PC-9 (cell line): ENCODE measurements around the gene CENPP. TPM values are rescaled to one million over a fixed set of nuclear protein-coding genes. Genes with fewer than 3 reads are reported as not detected.

ENCODE experiments used
- BruUV-seq: library from RNA; stranded (reverse); fragments of 400-500 nt; replicated peaks from 2 replicates; lab custom pipeline; 2021; lab: Mats Ljungman, UMichigan
- CTCF ChIA-PET: fragments of 300-600 bp; sonication (Branson Sonifier 250); formaldehyde crosslinking; loops from one replicate; lab custom pipeline; 2022; ENCODE audit warnings: antibody characterized with exemption; lab: Charles Lee
- POLR2A ChIA-PET: fragments of 300-600 bp; sonication (Branson Sonifier 250); formaldehyde crosslinking; loops from one replicate; lab custom pipeline; 2022; ENCODE audit warnings: antibody characterized with exemption; ENCODE audit not compliant: unreplicated experiment; lab: Charles Lee
- DNase-seq, 2 experiments: peaks; one replicate each; pipeline versions ENCODE4 v3.0.0 to v3.0.0-alpha.2; 2015 to 2022; ENCODE audit warnings: mixed read lengths in 1 of 2
- H2AFZ ChIP-seq: fragments of 200-600 bp; sonication (generic); 2 replicates; pipeline ENCODE4 v1.8.1; 2017; ENCODE audit warnings: antibody characterized with exemption
- H3F3A ChIP-seq: fragments of 200-600 bp; sonication (generic); 2 replicates; pipeline ENCODE4 v1.8.1; 2017; ENCODE audit warnings: antibody characterized with exemption, mild to moderate bottlenecking, low read depth; ENCODE audit not compliant: insufficient read depth
- H3K27ac ChIP-seq: fragments of 200-600 bp; sonication (generic); 2 replicates; pipeline ENCODE4 v1.6.1; 2016; ENCODE audit warnings: mixed run types
- H3K27me3 ChIP-seq: fragments of 200-600 bp; sonication (generic); 2 replicates; pipeline ENCODE4 v1.6.1; 2016; ENCODE audit warnings: low read depth, mixed run types; ENCODE audit not compliant: insufficient read depth
- H3K36me3 ChIP-seq: fragments of 200-600 bp; sonication (generic); 2 replicates; pipeline ENCODE4 v1.6.1; 2016; ENCODE audit warnings: low read depth, mixed run types
- H3K4me1 ChIP-seq: fragments of 200-600 bp; sonication (generic); replicated peaks from 2 replicates; pipeline ENCODE4 v1.6.1; 2016; ENCODE audit warnings: mixed run types; ENCODE audit not compliant: insufficient read depth
- H3K4me2 ChIP-seq: fragments of 200-600 bp; sonication (generic); 2 replicates; pipeline ENCODE4 v1.6.1; 2017; ENCODE audit warnings: mixed run types
- H3K4me3 ChIP-seq: fragments of 200-600 bp; sonication (generic); 2 replicates; pipeline ENCODE4 v1.6.1; 2016; ENCODE audit warnings: mixed run types
- H3K79me2 ChIP-seq: fragments of 200-600 bp; sonication (generic); 2 replicates; pipeline ENCODE4 v1.6.1; 2017; ENCODE audit warnings: low read depth, mixed run types
- H3K9me2 ChIP-seq: fragments of 200-600 bp; sonication (generic); 2 replicates; pipeline ENCODE4 v1.8.1; 2017; ENCODE audit warnings: mild to moderate bottlenecking; ENCODE audit not compliant: insufficient read depth
- H3K9me3 ChIP-seq: fragments of 200-600 bp; sonication (generic); 2 replicates; pipeline ENCODE4 v1.8.1; 2016; ENCODE audit warnings: low read depth; ENCODE audit not compliant: insufficient read depth
- H4K20me1 ChIP-seq: fragments of 200-600 bp; sonication (generic); 2 replicates; pipeline ENCODE4 v1.8.1; 2017; ENCODE audit not compliant: insufficient read depth
- EZH2 ChIP-seq: fragments of 200-600 bp; sonication (generic); IDR thresholded peaks from 2 replicates; pipeline ENCODE4 v1.8.0; 2017; ENCODE audit warnings: antibody characterized with exemption, low read depth
- intact Hi-C: fragments of 100-400 bp; cut with micrococcal nuclease; formaldehyde crosslinking; loops from one replicate; pipeline ENCODE4 v1.10.0; 2022; ENCODE audit not compliant: unreplicated experiment
- total RNA-seq: library from RNA; stranded (reverse); gene quantifications from 2 replicates; pipeline ENCODE4 v1.2.3, GENCODE V29; 2021
- TF ChIP-seq, protein P1 (sequence below): fragments of 200-600 bp; sonication (generic); conservative IDR thresholded peaks from 2 replicates; pipeline ENCODE4 v1.6.1; 2017; ENCODE audit warnings: mixed run types, antibody characterized with exemption, mild to moderate bottlenecking, moderate library complexity

CENPP gene
- total RNA-seq, 1 experiment from 2014 or later: 10.0 TPM

DNA sequence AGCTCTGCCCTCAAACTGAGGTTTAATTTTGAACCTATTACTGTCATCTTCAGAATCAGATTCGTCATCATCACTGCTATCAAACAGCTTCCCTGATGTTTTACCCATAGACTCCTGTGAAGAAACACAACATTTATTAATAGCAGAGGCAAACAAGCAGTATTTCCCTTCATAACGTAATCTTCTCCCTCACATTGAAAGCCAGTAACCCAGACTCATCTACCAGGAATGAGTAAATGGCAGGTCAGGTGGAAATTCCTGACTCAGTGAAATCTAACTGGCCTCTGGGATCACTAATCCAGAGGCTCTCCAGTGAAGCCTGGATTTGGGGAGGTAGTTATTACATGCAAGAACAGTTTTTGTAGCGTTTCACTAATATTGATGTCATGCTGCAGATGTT is 15.2 kb upstream of the CENPP start:
- H3K4me2 ChIP-seq: no peak overlapping the region

DNA sequence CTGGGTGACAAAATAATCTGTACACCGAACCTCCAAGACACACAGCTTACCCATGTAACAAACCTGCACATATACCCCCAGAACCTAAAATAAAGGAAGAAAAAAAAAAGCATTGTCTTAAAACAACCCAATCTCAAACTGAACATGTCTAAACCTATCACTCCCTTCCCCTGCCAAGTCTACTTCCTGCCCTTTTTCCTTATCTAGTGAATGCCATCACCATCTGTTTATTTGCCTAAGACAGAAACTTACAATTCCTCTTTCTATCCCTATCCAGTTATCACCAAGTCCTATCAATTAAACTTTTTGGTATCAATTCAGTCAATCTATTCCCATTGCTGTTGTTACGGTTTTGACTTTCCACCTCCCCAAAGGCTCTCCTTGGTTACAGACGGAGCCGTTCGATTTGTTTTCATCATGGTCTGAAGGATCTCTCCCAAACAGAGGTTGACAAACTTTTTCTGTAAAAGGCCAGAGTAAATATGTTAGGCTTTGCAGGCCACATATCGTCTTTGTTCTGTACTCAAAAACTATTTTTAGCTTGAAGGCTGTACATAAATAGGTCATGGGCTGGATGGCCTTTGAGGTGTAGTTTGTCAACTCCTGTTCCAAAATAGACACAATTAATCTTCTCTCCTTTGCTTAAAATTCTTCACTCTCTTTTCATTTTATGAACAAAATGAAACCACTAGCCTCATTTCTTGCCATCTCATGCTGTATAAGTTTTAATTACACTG is 12.7 kb upstream of the CENPP start:
- Histone ChIP-seq H3K27me3 (no peaks in the 10 kb centered on the region), H3K9me2 (no peaks in the 10 kb centered on the region), H3K4me3 (no peak overlapping the region), H3K79me2 (no peaks in the 10 kb centered on the region), H3K4me2 (no peak overlapping the region), H3F3A (no peaks in the 10 kb centered on the region; the same call in 1 of the 2 replicates), H3K27ac (no peak overlapping the region), H4K20me1 (peaks cover 13% of the 10 kb centered on the region), H3K4me1 (no peaks in the 10 kb centered on the region), H3K9me3 (no peaks in the 10 kb centered on the region), H2AFZ (no peak overlapping the region), H3K36me3 (peaks cover 19% of the 10 kb centered on the region)
- no peak for DNase-seq
- ChIA-PET CTCF (no interaction called here), POLR2A (no interaction called here)
- no peak for TF ChIP-seq EZH2
- TF ChIP-seq, protein P1, sequence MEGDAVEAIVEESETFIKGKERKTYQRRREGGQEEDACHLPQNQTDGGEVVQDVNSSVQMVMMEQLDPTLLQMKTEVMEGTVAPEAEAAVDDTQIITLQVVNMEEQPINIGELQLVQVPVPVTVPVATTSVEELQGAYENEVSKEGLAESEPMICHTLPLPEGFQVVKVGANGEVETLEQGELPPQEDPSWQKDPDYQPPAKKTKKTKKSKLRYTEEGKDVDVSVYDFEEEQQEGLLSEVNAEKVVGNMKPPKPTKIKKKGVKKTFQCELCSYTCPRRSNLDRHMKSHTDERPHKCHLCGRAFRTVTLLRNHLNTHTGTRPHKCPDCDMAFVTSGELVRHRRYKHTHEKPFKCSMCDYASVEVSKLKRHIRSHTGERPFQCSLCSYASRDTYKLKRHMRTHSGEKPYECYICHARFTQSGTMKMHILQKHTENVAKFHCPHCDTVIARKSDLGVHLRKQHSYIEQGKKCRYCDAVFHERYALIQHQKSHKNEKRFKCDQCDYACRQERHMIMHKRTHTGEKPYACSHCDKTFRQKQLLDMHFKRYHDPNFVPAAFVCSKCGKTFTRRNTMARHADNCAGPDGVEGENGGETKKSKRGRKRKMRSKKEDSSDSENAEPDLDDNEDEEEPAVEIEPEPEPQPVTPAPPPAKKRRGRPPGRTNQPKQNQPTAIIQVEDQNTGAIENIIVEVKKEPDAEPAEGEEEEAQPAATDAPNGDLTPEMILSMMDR: no peak
- intact Hi-C loops: no loop called here
- BruUV-seq: no TSS peak

More for the DNA sequence above, 15.2 kb upstream of the CENPP start:
- Histone ChIP-seq H3F3A (no peaks in the 10 kb centered on the region; the same call in 1 of the 2 replicates), H3K27ac (no peak overlapping the region), H3K4me3 (no peak overlapping the region), H3K9me2 (no peaks in the 10 kb centered on the region), H3K36me3 (peaks cover 32% of the 10 kb centered on the region), H3K79me2 (no peaks in the 10 kb centered on the region), H3K9me3 (no peaks in the 10 kb centered on the region), H2AFZ (no peak overlapping the region), H4K20me1 (peaks cover 13% of the 10 kb centered on the region; the same call in 1 of the 2 replicates), H3K27me3 (no peaks in the 10 kb centered on the region), H3K4me1 (no peaks in the 10 kb centered on the region)
- no peak for DNase-seq
- CTCF ChIA-PET: no interaction called here
- POLR2A ChIA-PET: no interaction called here
- no TSS peak for BruUV-seq
- no peak for TF ChIP-seq EZH2
- TF ChIP-seq, protein P1: no peak
- intact Hi-C loops: no loop called here

DNA sequence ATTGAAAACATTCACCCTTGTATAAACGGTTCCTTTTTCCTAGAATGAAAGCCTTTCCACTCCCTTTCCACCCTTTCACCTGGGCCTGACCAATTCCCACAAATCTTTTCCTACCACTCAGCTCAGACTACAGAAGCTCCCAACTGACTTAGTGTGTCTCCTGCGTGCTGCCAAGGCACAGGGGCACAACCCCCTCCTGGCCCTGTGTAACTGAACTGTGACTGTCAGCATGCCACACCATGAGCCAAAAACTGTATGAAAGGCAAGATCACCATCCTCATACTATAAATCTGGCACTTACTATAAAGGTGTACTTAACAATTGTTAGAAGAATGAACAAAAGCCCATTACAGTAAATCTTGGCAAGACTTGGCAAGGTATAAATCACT is 12.1 kb upstream of the CENPP start:
- H3F3A ChIP-seq: no peaks in the 10 kb centered on the region
- no peak overlapping the region for H3K27ac ChIP-seq
- no peaks in the 10 kb centered on the region for H3K79me2 ChIP-seq
- H4K20me1 ChIP-seq: peaks cover 13% of the 10 kb centered on the region
- CTCF ChIA-PET: no interaction called here
- no peak overlapping the region for H3K4me3 ChIP-seq
- H3K27me3 ChIP-seq: no peaks in the 10 kb centered on the region
- no peak overlapping the region for H3K4me2 ChIP-seq
- no peaks in the 10 kb centered on the region for H3K9me3 ChIP-seq
- POLR2A ChIA-PET: no interaction called here
- H3K4me1 ChIP-seq: no peaks in the 10 kb centered on the region
- BruUV-seq: no TSS peak
- peaks cover 25% of the 10 kb centered on the region for H3K36me3 ChIP-seq
- DNase-seq: no peak
- intact Hi-C loops: no loop called here
- no peak for TF ChIP-seq EZH2
- TF ChIP-seq, protein P1: no peak
- no peak overlapping the region for H2AFZ ChIP-seq
- no peaks in the 10 kb centered on the region for H3K9me2 ChIP-seq
